Type B pancreatic cell (in vitro differentiated cells): ENCODE measurements around the gene ACAA1. TPM values are rescaled to one million over a fixed set of nuclear protein-coding genes. Genes with fewer than 3 reads are reported as not detected.

Source experiments
- total RNA-seq: library from RNA; stranded (reverse); gene quantifications from 2 replicates; pipeline ENCODE4 v1.2.1, GENCODE V29; 2021; ENCODE audit warnings: low replicate concordance

The ACAA1 gene
- total RNA-seq, 1 donor from 2014 or later = 81.2 TPM

Other genes starting within 250 kb of the ACAA1 start
- gene VILL, start 146.3 kb downstream of the ACAA1 start, total RNA-seq = 14.2 and 16.9 TPM in 2 replicates
- gene PLCD1, start 107.5 kb downstream of the ACAA1 start, total RNA-seq = 28.7 and 31.6 TPM in 2 replicates
- 0.76 and 3.2 TPM in 2 replicates for gene DLEC1, start 97.9 kb downstream of the ACAA1 start, total RNA-seq
- gene MYD88, start 1.5 kb upstream of the ACAA1 start, total RNA-seq = 31.1 and 55.6 TPM in 2 replicates
- gene OXSR1, start 28.4 kb upstream of the ACAA1 start, total RNA-seq = 41.1 and 51.1 TPM in 2 replicates
- 0.60 and 0.79 TPM in 2 replicates for gene SLC22A13, start 128.7 kb upstream of the ACAA1 start, total RNA-seq
- gene SLC22A14, start 145.2 kb upstream of the ACAA1 start, total RNA-seq = 0.29 TPM in 1 of 2 replicates, not detected in the other
- gene XYLB, start 209.7 kb upstream of the ACAA1 start, total RNA-seq = 7.3 and 10.2 TPM in 2 replicates